ENCODE results near the gene PIP4K2A. TPM values are rescaled to one million over a fixed set of nuclear protein-coding genes. Genes with fewer than 3 reads are reported as not detected.

PIP4K2A gene
- total and polyA plus RNA-seq, 2 of the 13 experiments (the other 11 are each of a cell fraction or from before 2014, with no cell fraction given), result 9.1 to 22.6 TPM

DNA sequence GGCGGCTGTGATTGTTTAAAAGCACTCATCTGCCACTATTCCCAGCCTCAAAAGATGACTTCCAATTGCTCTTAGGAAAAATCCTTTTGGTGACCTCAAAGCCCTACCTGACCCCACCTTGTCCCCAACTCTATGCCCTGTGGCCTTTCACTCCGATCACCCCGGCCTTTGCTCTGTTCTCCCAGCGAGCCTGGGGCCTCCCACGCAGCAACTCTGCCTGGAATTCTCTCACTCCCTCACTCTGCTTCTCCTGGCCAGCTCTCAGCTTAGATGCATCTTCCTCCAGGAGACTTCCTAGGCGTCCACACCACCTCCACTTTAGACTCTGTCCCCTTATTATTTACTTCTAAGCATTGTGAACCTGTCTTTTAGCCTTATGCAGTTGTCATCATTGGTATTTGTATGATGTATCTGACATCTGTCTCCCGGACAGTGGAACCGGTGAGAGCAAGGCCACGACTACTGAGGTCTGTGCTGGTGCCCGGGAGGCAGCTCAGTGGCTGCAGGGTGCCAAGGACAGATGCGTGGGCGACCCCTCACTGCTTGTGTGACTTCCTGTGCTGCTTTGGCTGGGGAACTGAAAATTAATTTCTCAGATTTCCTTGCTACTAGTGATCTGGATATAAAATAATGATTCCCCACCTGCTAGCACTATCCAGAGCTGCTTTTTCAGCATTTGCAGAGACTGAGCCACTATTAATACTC is 63.0 kb downstream of the PIP4K2A start:
- no peak overlapping the region for H3K4me2 ChIP-seq (ENCODE audit: low read depth, low read length)
- ATAC-seq, result no peak
- no peak overlapping the region for H3K27ac ChIP-seq (ENCODE audit: extremely low read length, insufficient read depth, low read length)
- H2AFZ ChIP-seq (ENCODE audit: low read length), result no peak overlapping the region
- WGBS (ENCODE audit: low lambda C conversion rate), result 92% methylated on average over 12 of the region's 12 CpGs
- H3K79me2 ChIP-seq (ENCODE audit: insufficient read depth, low read length), result peaks cover 3% of the 10 kb centered on the region
- no peak overlapping the region for H3K4me3 ChIP-seq (replicated peaks in 1 of 3; ENCODE audit: insufficient read depth in 1 of 3, low read depth in 2 of 3, low read length in 3 of 3)
- in situ Hi-C loops (cut with HindIII; ENCODE audit: extremely low pct_ligation_motif_present, low pct_unique_long_range_greater_than_20kb), result no loop called here
- FAIRE-seq, result no peak
- BruUV-seq (replicated peaks), result no TSS peak
- no peak for TF ChIP-seq ATM (IDR thresholded peaks at IDR 0.05; ENCODE audit: borderline replicate concordance)
- no peaks in the 10 kb centered on the region; the same call in 1 of the 2 replicates for H4K20me1 ChIP-seq (ENCODE audit: insufficient read depth, low read length)
- no peaks in the 10 kb centered on the region for H3K27me3 ChIP-seq (ENCODE audit: control insufficient read depth in 1 of 2, insufficient read depth in 2 of 2, low read length in 2 of 2)
- intact Hi-C loops (cut with micrococcal nuclease; ENCODE audit: unreplicated experiment), result no loop called here
- ChIA-PET CTCF (ENCODE audit: low intra/inter-chr PET ratio, low total read pairs) (no interaction called here), POLR2A (no interaction called here)
- H3K9ac ChIP-seq (ENCODE audit: insufficient read depth, low read depth, low read length), result no peak overlapping the region
- H3K36me3 ChIP-seq (replicated peaks in 1 of 2; ENCODE audit: control insufficient read depth in 1 of 2, insufficient read depth in 2 of 2, low read length in 2 of 2), result no peaks in the 10 kb centered on the region
- no peaks in the 10 kb centered on the region for H3K9me3 ChIP-seq (ENCODE audit: low read length)
- H3K4me1 ChIP-seq (ENCODE audit: insufficient read depth, low read length), result peaks cover 7% of the 10 kb centered on the region; the same call in 1 of the 2 replicates
- DNase-seq (ENCODE audit: low spot score), result no peak

DNA sequence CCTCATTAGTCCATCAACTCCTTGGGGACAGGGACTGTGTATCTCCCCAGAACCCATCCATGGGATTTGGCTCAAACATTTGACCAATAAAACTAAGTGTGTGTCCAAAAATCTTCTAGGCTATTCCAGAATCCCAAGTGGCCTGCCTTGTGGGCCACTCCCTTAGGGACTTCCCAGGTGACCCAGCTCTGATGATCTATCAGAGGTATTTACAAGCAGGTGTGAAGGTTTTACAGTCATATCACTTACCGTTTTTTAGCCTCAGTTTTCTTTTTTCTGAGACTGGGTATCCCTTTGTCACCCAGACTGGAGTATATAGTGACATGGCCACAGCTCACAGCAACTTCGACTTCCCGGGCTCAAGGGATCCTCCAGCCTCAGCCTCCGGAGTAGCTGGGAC is 64.4 kb downstream of the PIP4K2A start:
- ATAC-seq, result no peak
- BruUV-seq (replicated peaks), result no TSS peak
- DNase-seq (ENCODE audit: low spot score), result no peak
- H2AFZ ChIP-seq (ENCODE audit: low read length), result no peak overlapping the region
- no peak overlapping the region for H3K4me2 ChIP-seq (ENCODE audit: low read depth, low read length)
- H3K9ac ChIP-seq (ENCODE audit: insufficient read depth, low read depth, low read length), result no peak overlapping the region
- no peaks in the 10 kb centered on the region; the same call in 1 of the 2 replicates for H4K20me1 ChIP-seq (ENCODE audit: insufficient read depth, low read length)
- H3K27me3 ChIP-seq (ENCODE audit: control insufficient read depth in 1 of 2, insufficient read depth in 2 of 2, low read length in 2 of 2), result no peaks in the 10 kb centered on the region
- H3K4me3 ChIP-seq (replicated peaks in 1 of 3; ENCODE audit: insufficient read depth in 1 of 3, low read depth in 2 of 3, low read length in 3 of 3), result no peak overlapping the region
- CTCF ChIA-PET (ENCODE audit: low intra/inter-chr PET ratio, low total read pairs), result no interaction called here
- POLR2A ChIA-PET, result interaction anchor here (0.5 kb wide), 1 partner anchor 1878 kb away, joined by 3 read pairs; no protein-coding TSS in a partner anchor
- in situ Hi-C loops (cut with HindIII; ENCODE audit: extremely low pct_ligation_motif_present, low pct_unique_long_range_greater_than_20kb), result no loop called here
- no peaks in the 10 kb centered on the region for H3K36me3 ChIP-seq (replicated peaks in 1 of 2; ENCODE audit: control insufficient read depth in 1 of 2, insufficient read depth in 2 of 2, low read length in 2 of 2)
- WGBS (ENCODE audit: low lambda C conversion rate), result 97% methylated on average over 4 of the region's 4 CpGs
- H3K79me2 ChIP-seq (ENCODE audit: insufficient read depth, low read length), result no peaks in the 10 kb centered on the region
- intact Hi-C loops (cut with micrococcal nuclease; ENCODE audit: unreplicated experiment), result loop anchor here (5.0 kb wide), 1 partner anchor 1573 kb away; no protein-coding TSS in a partner anchor
- no peak overlapping the region for H3K27ac ChIP-seq (ENCODE audit: extremely low read length, insufficient read depth, low read length)
- H3K4me1 ChIP-seq (ENCODE audit: insufficient read depth, low read length), result peaks cover 7% of the 10 kb centered on the region; the same call in 1 of the 2 replicates
- FAIRE-seq, result no peak
- H3K9me3 ChIP-seq (ENCODE audit: low read length), result no peaks in the 10 kb centered on the region
- TF ChIP-seq ZNF713 (CRISPR knock-in tag; IDR thresholded peaks at IDR 0.05), result no peak
- TF ChIP-seq ZNF382 (CRISPR knock-in tag; IDR thresholded peaks at IDR 0.05; ENCODE audit: borderline replicate concordance), result no peak
- no peak for TF ChIP-seq IKZF1 (IDR thresholded peaks at IDR 0.05)
- no peak for TF ChIP-seq ZNF891 (CRISPR knock-in tag; IDR thresholded peaks at IDR 0.05)
- TF ChIP-seq HNRNPH1 (optimal IDR thresholded peaks at IDR 0.05; ENCODE audit: low read depth, low read length), result no peak
- TF ChIP-seq, protein P1, sequence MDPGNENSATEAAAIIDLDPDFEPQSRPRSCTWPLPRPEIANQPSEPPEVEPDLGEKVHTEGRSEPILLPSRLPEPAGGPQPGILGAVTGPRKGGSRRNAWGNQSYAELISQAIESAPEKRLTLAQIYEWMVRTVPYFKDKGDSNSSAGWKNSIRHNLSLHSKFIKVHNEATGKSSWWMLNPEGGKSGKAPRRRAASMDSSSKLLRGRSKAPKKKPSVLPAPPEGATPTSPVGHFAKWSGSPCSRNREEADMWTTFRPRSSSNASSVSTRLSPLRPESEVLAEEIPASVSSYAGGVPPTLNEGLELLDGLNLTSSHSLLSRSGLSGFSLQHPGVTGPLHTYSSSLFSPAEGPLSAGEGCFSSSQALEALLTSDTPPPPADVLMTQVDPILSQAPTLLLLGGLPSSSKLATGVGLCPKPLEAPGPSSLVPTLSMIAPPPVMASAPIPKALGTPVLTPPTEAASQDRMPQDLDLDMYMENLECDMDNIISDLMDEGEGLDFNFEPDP (CRISPR knock-in tag; conservative IDR thresholded peaks at IDR 0.05), result no peak
- TF ChIP-seq, protein P2, sequence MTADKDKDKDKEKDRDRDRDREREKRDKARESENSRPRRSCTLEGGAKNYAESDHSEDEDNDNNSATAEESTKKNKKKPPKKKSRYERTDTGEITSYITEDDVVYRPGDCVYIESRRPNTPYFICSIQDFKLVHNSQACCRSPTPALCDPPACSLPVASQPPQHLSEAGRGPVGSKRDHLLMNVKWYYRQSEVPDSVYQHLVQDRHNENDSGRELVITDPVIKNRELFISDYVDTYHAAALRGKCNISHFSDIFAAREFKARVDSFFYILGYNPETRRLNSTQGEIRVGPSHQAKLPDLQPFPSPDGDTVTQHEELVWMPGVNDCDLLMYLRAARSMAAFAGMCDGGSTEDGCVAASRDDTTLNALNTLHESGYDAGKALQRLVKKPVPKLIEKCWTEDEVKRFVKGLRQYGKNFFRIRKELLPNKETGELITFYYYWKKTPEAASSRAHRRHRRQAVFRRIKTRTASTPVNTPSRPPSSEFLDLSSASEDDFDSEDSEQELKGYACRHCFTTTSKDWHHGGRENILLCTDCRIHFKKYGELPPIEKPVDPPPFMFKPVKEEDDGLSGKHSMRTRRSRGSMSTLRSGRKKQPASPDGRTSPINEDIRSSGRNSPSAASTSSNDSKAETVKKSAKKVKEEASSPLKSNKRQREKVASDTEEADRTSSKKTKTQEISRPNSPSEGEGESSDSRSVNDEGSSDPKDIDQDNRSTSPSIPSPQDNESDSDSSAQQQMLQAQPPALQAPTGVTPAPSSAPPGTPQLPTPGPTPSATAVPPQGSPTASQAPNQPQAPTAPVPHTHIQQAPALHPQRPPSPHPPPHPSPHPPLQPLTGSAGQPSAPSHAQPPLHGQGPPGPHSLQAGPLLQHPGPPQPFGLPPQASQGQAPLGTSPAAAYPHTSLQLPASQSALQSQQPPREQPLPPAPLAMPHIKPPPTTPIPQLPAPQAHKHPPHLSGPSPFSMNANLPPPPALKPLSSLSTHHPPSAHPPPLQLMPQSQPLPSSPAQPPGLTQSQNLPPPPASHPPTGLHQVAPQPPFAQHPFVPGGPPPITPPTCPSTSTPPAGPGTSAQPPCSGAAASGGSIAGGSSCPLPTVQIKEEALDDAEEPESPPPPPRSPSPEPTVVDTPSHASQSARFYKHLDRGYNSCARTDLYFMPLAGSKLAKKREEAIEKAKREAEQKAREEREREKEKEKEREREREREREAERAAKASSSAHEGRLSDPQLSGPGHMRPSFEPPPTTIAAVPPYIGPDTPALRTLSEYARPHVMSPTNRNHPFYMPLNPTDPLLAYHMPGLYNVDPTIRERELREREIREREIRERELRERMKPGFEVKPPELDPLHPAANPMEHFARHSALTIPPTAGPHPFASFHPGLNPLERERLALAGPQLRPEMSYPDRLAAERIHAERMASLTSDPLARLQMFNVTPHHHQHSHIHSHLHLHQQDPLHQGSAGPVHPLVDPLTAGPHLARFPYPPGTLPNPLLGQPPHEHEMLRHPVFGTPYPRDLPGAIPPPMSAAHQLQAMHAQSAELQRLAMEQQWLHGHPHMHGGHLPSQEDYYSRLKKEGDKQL (CRISPR knock-in tag; IDR thresholded peaks at IDR 0.05; ENCODE audit: low read depth), result no peak
- no peak for TF ChIP-seq ZMYM2 (CRISPR knock-in tag; IDR thresholded peaks at IDR 0.05)
- TF ChIP-seq ARNT2 (CRISPR knock-in tag; IDR thresholded peaks at IDR 0.05; ENCODE audit: low read depth), result no peak
- TF ChIP-seq SIX1 (CRISPR knock-in tag; IDR thresholded peaks at IDR 0.05; ENCODE audit: borderline replicate concordance), result no peak
- no peak for TF ChIP-seq ZIK1 (CRISPR knock-in tag; IDR thresholded peaks at IDR 0.05; ENCODE audit: borderline replicate concordance, low read depth)
